Upper lobe of left lung (tissue), 4 donors: ENCODE data around the gene OTX2.

Experiments used
- CTCF ChIP-seq, 6 experiments: fragments of 450-650 bp in 4 of 6; fragments of 200-600 bp in 2 of 6; sonication (generic) in 2 of 6; IDR thresholded peaks; one replicate each; pipeline ENCODE4 v1.5.1; 2016 to 2019; ENCODE audit warnings: antibody characterized with exemption in 6 of 6
- EP300 ChIP-seq, 4 donors: sonication (generic); formaldehyde crosslinking; IDR thresholded peaks; one replicate each; pipeline ENCODE4 v1.5.1; 2017; ENCODE audit warnings: antibody characterized with exemption in 4 of 4, control low read depth in 2 of 4
- POLR2A ChIP-seq, 4 donors: fragments of 450-650 bp; IDR thresholded peaks; one replicate each; pipeline ENCODE4 v1.5.1; 2016 to 2017; ENCODE audit warnings: antibody characterized with exemption in 4 of 4, mild to moderate bottlenecking in 2 of 4
- POLR2AphosphoS5 ChIP-seq, 2 donors: sonication (generic); formaldehyde crosslinking; IDR thresholded peaks; one replicate each; pipeline ENCODE4 v1.5.1; 2017; ENCODE audit warnings: antibody characterized with exemption in 2 of 2

GRCh38 chr14:56841611-56842010, 31.3 kb upstream of the OTX2 start:
- TF ChIP-seq CTCF (IDR thresholded peaks at IDR 0.05) (no peak), POLR2A (IDR thresholded peaks at IDR 0.05) (no peak), POLR2AphosphoS5 (IDR thresholded peaks at IDR 0.05) (no peak), EP300 (IDR thresholded peaks at IDR 0.05) (no peak)
